ENCODE measurements around the gene OSBPL8. TPM values are rescaled to one million over a fixed set of nuclear protein-coding genes. Genes with fewer than 3 reads are reported as not detected.

OSBPL8 gene
- 36.7 TPM for polyA plus RNA-seq (2013, experiment 1 of 2)
- 39.2 TPM for polyA plus RNA-seq (2013, experiment 2 of 2)

- Histone ChIP-seq H3K36me3 (ENCODE audit: insufficient read depth, low read length) (no peaks in the 10 kb centered on the region), H3K4me3 (ENCODE audit: low read length) (peak within 1 kb of the TSS; percentile 93), H3K27ac (ENCODE audit: low read depth, low read length) (peak within 1 kb of the TSS; percentile 92), H3K9me3 (ENCODE audit: insufficient read depth, low read depth, low read length) (no peaks in the 10 kb centered on the region), H3K9ac (ENCODE audit: low read depth, low read length) (peak within 1 kb of the TSS; percentile 87), H3K27me3 (ENCODE audit: insufficient read depth, low read length) (no peaks in the 10 kb centered on the region), H3K4me1 (ENCODE audit: insufficient read depth, low read length) (peaks cover 20% of the 10 kb centered on the region; the same call in 1 of the 2 replicates)
- under 1% methylated on average over 76 of the region's 76 CpGs for WGBS
These were observed at the start of gene OSBPL8 for GRCh38 chr12:76559400-76560085. OSBPL8 (minus strand) TSS chr12:76559771; CDS start chr12:76487551, 72,220 bp downstream.

GRCh38 chr12:76608070-76608469 is 48.5 kb upstream of the OSBPL8 start:
- no peak overlapping the region for H3K9ac ChIP-seq (ENCODE audit: low read depth, low read length)
- H3K27ac ChIP-seq (ENCODE audit: low read depth, low read length) = no peak overlapping the region
- H3K4me1 ChIP-seq (ENCODE audit: insufficient read depth, low read length) = 0 out of 2 replicates have a peak, but pooled peaks cover 6% of the 10 kb centered on the region
- H3K4me3 ChIP-seq (ENCODE audit: low read length) = no peak overlapping the region
- H3K27me3 ChIP-seq (ENCODE audit: insufficient read depth, low read length) = no peaks in the 10 kb centered on the region
- WGBS = 95% methylated on average over 11 of the region's 11 CpGs
- no peaks in the 10 kb centered on the region for H3K36me3 ChIP-seq (ENCODE audit: insufficient read depth, low read length)
- no peaks in the 10 kb centered on the region for H3K9me3 ChIP-seq (ENCODE audit: insufficient read depth, low read depth, low read length)

- Histone ChIP-seq H3K27ac (ENCODE audit: low read depth, low read length) (no peak overlapping the region), H3K27me3 (ENCODE audit: insufficient read depth, low read length) (no peaks in the 10 kb centered on the region), H3K4me3 (ENCODE audit: low read length) (no peak overlapping the region), H3K36me3 (ENCODE audit: insufficient read depth, low read length) (no peaks in the 10 kb centered on the region), H3K9me3 (ENCODE audit: insufficient read depth, low read depth, low read length) (no peaks in the 10 kb centered on the region), H3K4me1 (ENCODE audit: insufficient read depth, low read length) (no peaks in the 10 kb centered on the region), H3K9ac (ENCODE audit: low read depth, low read length) (no peak overlapping the region)
- 97% methylated on average over 2 of the region's 2 CpGs for WGBS
These were observed 35.5 kb upstream of the OSBPL8 start for GRCh38 chr12:76595056-76595455.

GRCh38 chr12:76591476-76591875 is 31.9 kb upstream of the OSBPL8 start:
- H3K9me3 ChIP-seq (ENCODE audit: insufficient read depth, low read depth, low read length) = no peaks in the 10 kb centered on the region
- H3K4me3 ChIP-seq (ENCODE audit: low read length) = no peak overlapping the region
- no peaks in the 10 kb centered on the region for H3K27me3 ChIP-seq (ENCODE audit: insufficient read depth, low read length)
- no peak overlapping the region for H3K9ac ChIP-seq (ENCODE audit: low read depth, low read length)
- H3K4me1 ChIP-seq (ENCODE audit: insufficient read depth, low read length) = no peaks in the 10 kb centered on the region
- no peaks in the 10 kb centered on the region for H3K36me3 ChIP-seq (ENCODE audit: insufficient read depth, low read length)
- no peak overlapping the region for H3K27ac ChIP-seq (ENCODE audit: low read depth, low read length)

- H3K9ac ChIP-seq (ENCODE audit: low read depth, low read length) = no peak overlapping the region
- no peaks in the 10 kb centered on the region for H3K27me3 ChIP-seq (ENCODE audit: insufficient read depth, low read length)
- H3K36me3 ChIP-seq (ENCODE audit: insufficient read depth, low read length) = no peaks in the 10 kb centered on the region
- no peak overlapping the region for H3K27ac ChIP-seq (ENCODE audit: low read depth, low read length)
- WGBS = 92% methylated on average over 3 of the region's 3 CpGs
- no peak overlapping the region for H3K4me3 ChIP-seq (ENCODE audit: low read length)
- H3K9me3 ChIP-seq (ENCODE audit: insufficient read depth, low read depth, low read length) = no peaks in the 10 kb centered on the region
- H3K4me1 ChIP-seq (ENCODE audit: insufficient read depth, low read length) = no peaks in the 10 kb centered on the region
These were observed 30.6 kb upstream of the OSBPL8 start for GRCh38 chr12:76590131-76590530.

- Histone ChIP-seq H3K9ac (ENCODE audit: low read depth, low read length) (no peak overlapping the region), H3K9me3 (ENCODE audit: insufficient read depth, low read depth, low read length) (no peaks in the 10 kb centered on the region)
These were observed 29.5 kb upstream of the OSBPL8 start for GRCh38 chr12:76588881-76589565.

GRCh38 chr12:76587428-76588178 is 28.0 kb upstream of the OSBPL8 start:
- no peaks in the 10 kb centered on the region for H3K9me3 ChIP-seq (ENCODE audit: insufficient read depth, low read depth, low read length)
- H3K27me3 ChIP-seq (ENCODE audit: insufficient read depth, low read length) = no peaks in the 10 kb centered on the region
- H3K9ac ChIP-seq (ENCODE audit: low read depth, low read length) = no peak overlapping the region
- H3K4me1 ChIP-seq (ENCODE audit: insufficient read depth, low read length) = no peaks in the 10 kb centered on the region
- WGBS = 96% methylated on average over 3 of the region's 3 CpGs
- no peak overlapping the region for H3K4me3 ChIP-seq (ENCODE audit: low read length)
- no peaks in the 10 kb centered on the region for H3K36me3 ChIP-seq (ENCODE audit: insufficient read depth, low read length)
- H3K27ac ChIP-seq (ENCODE audit: low read depth, low read length) = no peak overlapping the region

More at GRCh38 chr12:76588881-76589565, 29.5 kb upstream of the OSBPL8 start:
- Histone ChIP-seq H3K4me1 (ENCODE audit: insufficient read depth, low read length) (no peaks in the 10 kb centered on the region), H3K27ac (ENCODE audit: low read depth, low read length) (no peak overlapping the region), H3K4me3 (ENCODE audit: low read length) (no peak overlapping the region), H3K27me3 (ENCODE audit: insufficient read depth, low read length) (no peaks in the 10 kb centered on the region), H3K36me3 (ENCODE audit: insufficient read depth, low read length) (no peaks in the 10 kb centered on the region)

- H3K36me3 ChIP-seq (ENCODE audit: insufficient read depth, low read length) = no peaks in the 10 kb centered on the region
- no peak overlapping the region for H3K4me3 ChIP-seq (ENCODE audit: low read length)
- H3K9ac ChIP-seq (ENCODE audit: low read depth, low read length) = no peak overlapping the region
- WGBS = 86% methylated on average over 1 of the region's 3 CpGs
- no peak overlapping the region for H3K27ac ChIP-seq (ENCODE audit: low read depth, low read length)
- H3K27me3 ChIP-seq (ENCODE audit: insufficient read depth, low read length) = no peaks in the 10 kb centered on the region
- no peaks in the 10 kb centered on the region for H3K4me1 ChIP-seq (ENCODE audit: insufficient read depth, low read length)
- no peaks in the 10 kb centered on the region for H3K9me3 ChIP-seq (ENCODE audit: insufficient read depth, low read depth, low read length)
These were observed 27.3 kb upstream of the OSBPL8 start for GRCh38 chr12:76586764-76587395.

GRCh38 chr12:76583301-76583700 is 23.7 kb upstream of the OSBPL8 start:
- WGBS = 100% methylated on average over 1 of the region's 3 CpGs
- Histone ChIP-seq H3K27ac (ENCODE audit: low read depth, low read length) (no peak overlapping the region), H3K9ac (ENCODE audit: low read depth, low read length) (no peak overlapping the region; the same call in 1 of the 2 replicates)

GRCh38 chr12:76573840-76574373 is 14.3 kb upstream of the OSBPL8 start:
- Histone ChIP-seq H3K9ac (ENCODE audit: low read depth, low read length) (no peak overlapping the region), H3K9me3 (ENCODE audit: insufficient read depth, low read depth, low read length) (peaks cover 14% of the 10 kb centered on the region), H3K27ac (ENCODE audit: low read depth, low read length) (no peak overlapping the region), H3K27me3 (ENCODE audit: insufficient read depth, low read length) (no peaks in the 10 kb centered on the region), H3K36me3 (ENCODE audit: insufficient read depth, low read length) (no peaks in the 10 kb centered on the region), H3K4me3 (ENCODE audit: low read length) (no peak overlapping the region), H3K4me1 (ENCODE audit: insufficient read depth, low read length) (no peaks in the 10 kb centered on the region)
- WGBS = 84% methylated on average over 1 of the region's 1 CpG

More at GRCh38 chr12:76583301-76583700, 23.7 kb upstream of the OSBPL8 start:
- Histone ChIP-seq H3K4me1 (ENCODE audit: insufficient read depth, low read length) (no peaks in the 10 kb centered on the region), H3K27me3 (ENCODE audit: insufficient read depth, low read length) (no peaks in the 10 kb centered on the region), H3K36me3 (ENCODE audit: insufficient read depth, low read length) (no peaks in the 10 kb centered on the region), H3K9me3 (ENCODE audit: insufficient read depth, low read depth, low read length) (no peaks in the 10 kb centered on the region), H3K4me3 (ENCODE audit: low read length) (no peak overlapping the region)
